ENCODE results near the gene C2orf49.

Gene C2orf49

GRCh38 chr2:105365206-105365605, 27.9 kb downstream of the C2orf49 start:
- H3K4ac ChIP-seq (ENCODE audit: low read length): no peak overlapping the region

DNA sequence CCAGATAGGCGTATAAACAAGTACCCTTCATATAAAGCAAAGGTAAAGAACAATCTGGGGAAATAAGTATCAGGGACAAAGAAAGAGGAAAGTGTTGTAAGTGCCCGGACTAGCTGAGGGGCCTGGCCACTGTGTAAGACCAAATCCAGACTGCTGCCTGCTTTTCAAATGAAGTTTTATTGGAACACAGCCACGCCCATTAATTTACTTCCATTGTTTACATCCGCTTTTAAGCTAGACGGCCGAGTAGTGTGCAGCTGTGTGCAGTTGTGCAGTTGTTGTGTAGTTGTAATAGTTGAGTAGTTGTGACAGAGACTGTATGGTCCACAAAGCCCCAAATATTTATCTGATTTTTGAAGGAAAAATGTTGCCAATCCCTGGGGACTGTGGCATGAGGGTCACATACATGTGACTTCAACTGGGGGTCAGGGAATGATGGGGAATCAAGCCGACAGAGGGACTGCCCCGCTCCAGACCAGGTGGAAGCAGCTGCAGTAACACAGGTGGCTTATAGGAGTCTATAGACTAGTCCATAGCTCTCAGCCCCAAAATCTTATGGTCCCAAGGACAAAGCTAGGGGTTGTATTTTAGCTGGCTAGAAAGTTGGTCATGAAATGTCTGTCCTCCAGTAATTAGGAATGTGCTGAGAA, 31.5 kb downstream of the C2orf49 start:
- no peak overlapping the region for H3K27ac ChIP-seq (replicated peaks; ENCODE audit: low read length)
- H3K4me2 ChIP-seq (ENCODE audit: insufficient read depth, low read length, poor library complexity, severe bottlenecking): no peak overlapping the region
- H3K9me3 ChIP-seq (replicated peaks in 1 of 2; ENCODE audit: control insufficient read depth in 2 of 2, insufficient read depth in 1 of 2, low read depth in 1 of 2, low read length in 2 of 2): no peaks in the 10 kb centered on the region
- H4K91ac ChIP-seq (ENCODE audit: low read depth, low read length, poor library complexity): no peak overlapping the region
- no peak overlapping the region for H2BK5ac ChIP-seq (ENCODE audit: low read length)
- H2BK15ac ChIP-seq (ENCODE audit: low read length): no peak overlapping the region
- H3K14ac ChIP-seq (ENCODE audit: low read length): no peak overlapping the region
- H3K18ac ChIP-seq (ENCODE audit: low read length): no peak overlapping the region
- H4K8ac ChIP-seq (ENCODE audit: low read depth, low read length): no peak overlapping the region
- H3K27me3 ChIP-seq (ENCODE audit: control insufficient read depth in 3 of 3, insufficient read depth in 3 of 3, low read depth in 1 of 3, low read length in 3 of 3): no peaks in the 10 kb centered on the region
- H3K4me3 ChIP-seq (ENCODE audit: low read length in 2 of 2): no peak overlapping the region
- H3K79me1 ChIP-seq (ENCODE audit: low read depth, low read length): no peaks in the 10 kb centered on the region
- H2BK120ac ChIP-seq (ENCODE audit: low read depth, low read length): no peak overlapping the region
- H3K4me1 ChIP-seq (ENCODE audit: control insufficient read depth in 2 of 2, insufficient read depth in 1 of 2, low read depth in 1 of 2, low read length in 2 of 2): peaks cover 0 to 5% of the 10 kb centered on the region in 2 donors
- DNase-seq (ENCODE audit: low spot score): no peak
- H3K4ac ChIP-seq (ENCODE audit: low read length): no peak overlapping the region
- H3K36me3 ChIP-seq (replicated peaks in 1 of 2; ENCODE audit: control insufficient read depth in 2 of 2, insufficient read depth in 2 of 2, low read length in 2 of 2): peaks cover 7 to 78% of the 10 kb centered on the region in 2 donors
- H2AK5ac ChIP-seq (ENCODE audit: low read depth, low read length): no peak overlapping the region
- no peak overlapping the region for H3K23ac ChIP-seq (ENCODE audit: low read depth, low read length, poor library complexity)
- no peak overlapping the region for H2BK12ac ChIP-seq (ENCODE audit: low read length)
- no peak overlapping the region for H3K9ac ChIP-seq (ENCODE audit: low read depth, low read length, poor library complexity)
- WGBS, 2 donors (ENCODE audit: extremely low coverage in 2 of 2, insufficient read length in 2 of 2, insufficient replicate concordance in 1 of 2): no CpG with 5 or more reads among the region's 8 CpGs
- no peak overlapping the region for H2AFZ ChIP-seq (ENCODE audit: low read length)

More at GRCh38 chr2:105365206-105365605, 27.9 kb downstream of the C2orf49 start:
- no peak overlapping the region for H2BK15ac ChIP-seq (ENCODE audit: low read length)
- no peak overlapping the region for H2BK120ac ChIP-seq (ENCODE audit: low read depth, low read length)
- no peak overlapping the region for H3K18ac ChIP-seq (ENCODE audit: low read length)
- H3K23ac ChIP-seq (ENCODE audit: low read depth, low read length, poor library complexity): no peak overlapping the region
- no peak overlapping the region for H3K27ac ChIP-seq (replicated peaks; ENCODE audit: low read length)
- H3K9ac ChIP-seq (ENCODE audit: low read depth, low read length, poor library complexity): no peak overlapping the region
- H3K14ac ChIP-seq (ENCODE audit: low read length): no peak overlapping the region
- no peaks in the 10 kb centered on the region for H3K27me3 ChIP-seq (ENCODE audit: control insufficient read depth in 3 of 3, insufficient read depth in 3 of 3, low read depth in 1 of 3, low read length in 3 of 3)
- no peak overlapping the region for H2BK12ac ChIP-seq (ENCODE audit: low read length)
- no peak overlapping the region for H3K4me3 ChIP-seq (ENCODE audit: low read length in 2 of 2)
- no peaks in the 10 kb centered on the region for H3K9me3 ChIP-seq (replicated peaks in 1 of 2; ENCODE audit: control insufficient read depth in 2 of 2, insufficient read depth in 1 of 2, low read depth in 1 of 2, low read length in 2 of 2)
- no peak overlapping the region for H2BK5ac ChIP-seq (ENCODE audit: low read length)
- H3K4me2 ChIP-seq (ENCODE audit: insufficient read depth, low read length, poor library complexity, severe bottlenecking): no peak overlapping the region
- H4K91ac ChIP-seq (ENCODE audit: low read depth, low read length, poor library complexity): no peak overlapping the region
- H3K4me1 ChIP-seq (ENCODE audit: control insufficient read depth in 2 of 2, insufficient read depth in 1 of 2, low read depth in 1 of 2, low read length in 2 of 2): no peaks in the 10 kb centered on the region
- peaks cover 1% of the 10 kb centered on the region for H3K79me1 ChIP-seq (ENCODE audit: low read depth, low read length)
- no peak overlapping the region for H2AFZ ChIP-seq (ENCODE audit: low read length)
- DNase-seq (ENCODE audit: low spot score): no peak
- H3K36me3 ChIP-seq (replicated peaks in 1 of 2; ENCODE audit: control insufficient read depth in 2 of 2, insufficient read depth in 2 of 2, low read length in 2 of 2): peaks cover 18 to 87% of the 10 kb centered on the region in 2 donors
- no CpG with 5 or more reads among the region's 3 CpGs for WGBS, 2 donors (ENCODE audit: extremely low coverage in 2 of 2, insufficient read length in 2 of 2, insufficient replicate concordance in 1 of 2)
- H2AK5ac ChIP-seq (ENCODE audit: low read depth, low read length): no peak overlapping the region
- no peak overlapping the region for H4K8ac ChIP-seq (ENCODE audit: low read depth, low read length)

- no peak overlapping the region for H3K4me3 ChIP-seq (ENCODE audit: low read length in 2 of 2)
- no peak overlapping the region for H3K14ac ChIP-seq (ENCODE audit: low read length)
- peaks cover 5 to 71% of the 10 kb centered on the region in 2 donors for H3K36me3 ChIP-seq (replicated peaks in 1 of 2; ENCODE audit: control insufficient read depth in 2 of 2, insufficient read depth in 2 of 2, low read length in 2 of 2)
- no peak overlapping the region for H3K9ac ChIP-seq (ENCODE audit: low read depth, low read length, poor library complexity)
- no CpG with 5 or more reads among the region's 30 CpGs for WGBS, 2 donors (ENCODE audit: extremely low coverage in 2 of 2, insufficient read length in 2 of 2, insufficient replicate concordance in 1 of 2)
- no peak overlapping the region for H3K27ac ChIP-seq (replicated peaks; ENCODE audit: low read length)
- no peak overlapping the region for H2BK15ac ChIP-seq (ENCODE audit: low read length)
- H3K18ac ChIP-seq (ENCODE audit: low read length): no peak overlapping the region
- H3K4me1 ChIP-seq (ENCODE audit: control insufficient read depth in 2 of 2, insufficient read depth in 1 of 2, low read depth in 1 of 2, low read length in 2 of 2): peaks cover 0 to 5% of the 10 kb centered on the region in 2 donors
- H3K4ac ChIP-seq (ENCODE audit: low read length): no peak overlapping the region
- no peaks in the 10 kb centered on the region for H3K27me3 ChIP-seq (ENCODE audit: control insufficient read depth in 3 of 3, insufficient read depth in 3 of 3, low read depth in 1 of 3, low read length in 3 of 3)
- peak; percentile 71 for DNase-seq (ENCODE audit: low spot score)
- H2BK12ac ChIP-seq (ENCODE audit: low read length): no peak overlapping the region
- no peak overlapping the region for H2BK120ac ChIP-seq (ENCODE audit: low read depth, low read length)
- H2AFZ ChIP-seq (ENCODE audit: low read length): no peak overlapping the region
- H3K4me2 ChIP-seq (ENCODE audit: insufficient read depth, low read length, poor library complexity, severe bottlenecking): no peak overlapping the region
- no peak overlapping the region for H2BK5ac ChIP-seq (ENCODE audit: low read length)
- no peaks in the 10 kb centered on the region for H3K9me3 ChIP-seq (replicated peaks in 1 of 2; ENCODE audit: control insufficient read depth in 2 of 2, insufficient read depth in 1 of 2, low read depth in 1 of 2, low read length in 2 of 2)
- H4K8ac ChIP-seq (ENCODE audit: low read depth, low read length): no peak overlapping the region
- no peak overlapping the region for H2AK5ac ChIP-seq (ENCODE audit: low read depth, low read length)
- H3K79me1 ChIP-seq (ENCODE audit: low read depth, low read length): no peaks in the 10 kb centered on the region
- no peak overlapping the region for H4K91ac ChIP-seq (ENCODE audit: low read depth, low read length, poor library complexity)
- no peak overlapping the region for H3K23ac ChIP-seq (ENCODE audit: low read depth, low read length, poor library complexity)
Measured at GRCh38 chr2:105369777-105370690, 32.7 kb downstream of the C2orf49 start.

DNA sequence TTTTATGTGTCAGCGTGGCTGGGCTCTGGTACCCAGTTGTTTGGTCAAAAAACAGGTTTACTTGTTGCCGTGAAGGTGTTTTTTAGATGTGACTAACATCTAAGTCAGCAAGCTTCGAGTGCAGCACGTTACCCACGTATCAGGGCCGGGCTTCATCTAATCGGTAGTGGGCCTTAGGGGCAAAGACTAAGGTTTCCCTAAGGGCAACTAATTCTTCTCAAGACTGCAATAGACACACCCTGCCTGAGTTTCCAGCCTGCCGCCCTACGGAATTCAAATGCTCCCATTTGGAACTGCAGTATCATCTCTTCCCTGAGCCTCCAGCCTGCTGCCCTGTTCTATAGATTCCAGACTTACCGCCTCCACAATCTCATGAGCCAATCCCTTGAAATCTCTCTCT, 33.8 kb downstream of the C2orf49 start:
- H3K4me2 ChIP-seq (ENCODE audit: insufficient read depth, low read length, poor library complexity, severe bottlenecking): no peak overlapping the region
- peaks cover 7 to 73% of the 10 kb centered on the region in 2 donors for H3K36me3 ChIP-seq (replicated peaks in 1 of 2; ENCODE audit: control insufficient read depth in 2 of 2, insufficient read depth in 2 of 2, low read length in 2 of 2)
- no peak overlapping the region for H3K9ac ChIP-seq (ENCODE audit: low read depth, low read length, poor library complexity)
- H3K27me3 ChIP-seq (ENCODE audit: control insufficient read depth in 3 of 3, insufficient read depth in 3 of 3, low read depth in 1 of 3, low read length in 3 of 3): no peaks in the 10 kb centered on the region
- peaks cover 0 to 5% of the 10 kb centered on the region in 2 donors for H3K4me1 ChIP-seq (ENCODE audit: control insufficient read depth in 2 of 2, insufficient read depth in 1 of 2, low read depth in 1 of 2, low read length in 2 of 2)
- no peak overlapping the region for H4K8ac ChIP-seq (ENCODE audit: low read depth, low read length)
- no peaks in the 10 kb centered on the region for H3K9me3 ChIP-seq (replicated peaks in 1 of 2; ENCODE audit: control insufficient read depth in 2 of 2, insufficient read depth in 1 of 2, low read depth in 1 of 2, low read length in 2 of 2)
- no peak overlapping the region for H2BK120ac ChIP-seq (ENCODE audit: low read depth, low read length)
- H3K79me1 ChIP-seq (ENCODE audit: low read depth, low read length): no peaks in the 10 kb centered on the region
- no peak overlapping the region for H4K91ac ChIP-seq (ENCODE audit: low read depth, low read length, poor library complexity)
- no peak for DNase-seq (ENCODE audit: low spot score)
- no peak overlapping the region for H3K4me3 ChIP-seq (ENCODE audit: low read length in 2 of 2)
- H3K23ac ChIP-seq (ENCODE audit: low read depth, low read length, poor library complexity): no peak overlapping the region
- H2AK5ac ChIP-seq (ENCODE audit: low read depth, low read length): no peak overlapping the region
- no peak overlapping the region for H2BK12ac ChIP-seq (ENCODE audit: low read length)
- H2BK15ac ChIP-seq (ENCODE audit: low read length): no peak overlapping the region
- no peak overlapping the region for H2BK5ac ChIP-seq (ENCODE audit: low read length)
- no peak overlapping the region for H3K14ac ChIP-seq (ENCODE audit: low read length)
- no peak overlapping the region for H3K27ac ChIP-seq (replicated peaks; ENCODE audit: low read length)
- no CpG with 5 or more reads among the region's 10 CpGs for WGBS, 2 donors (ENCODE audit: extremely low coverage in 2 of 2, insufficient read length in 2 of 2, insufficient replicate concordance in 1 of 2)
- no peak overlapping the region for H3K4ac ChIP-seq (ENCODE audit: low read length)
- no peak overlapping the region for H3K18ac ChIP-seq (ENCODE audit: low read length)
- H2AFZ ChIP-seq (ENCODE audit: low read length): no peak overlapping the region
